Nucleus accumbens (tissue), 56 donors: ENCODE measurements around the gene UAP1.

Experiments
- DNase-seq, 56 donors: peaks; one replicate each; lab custom pipeline; 2025; lab: John Stamatoyannopoulos, UW

The UAP1 gene

DNA sequence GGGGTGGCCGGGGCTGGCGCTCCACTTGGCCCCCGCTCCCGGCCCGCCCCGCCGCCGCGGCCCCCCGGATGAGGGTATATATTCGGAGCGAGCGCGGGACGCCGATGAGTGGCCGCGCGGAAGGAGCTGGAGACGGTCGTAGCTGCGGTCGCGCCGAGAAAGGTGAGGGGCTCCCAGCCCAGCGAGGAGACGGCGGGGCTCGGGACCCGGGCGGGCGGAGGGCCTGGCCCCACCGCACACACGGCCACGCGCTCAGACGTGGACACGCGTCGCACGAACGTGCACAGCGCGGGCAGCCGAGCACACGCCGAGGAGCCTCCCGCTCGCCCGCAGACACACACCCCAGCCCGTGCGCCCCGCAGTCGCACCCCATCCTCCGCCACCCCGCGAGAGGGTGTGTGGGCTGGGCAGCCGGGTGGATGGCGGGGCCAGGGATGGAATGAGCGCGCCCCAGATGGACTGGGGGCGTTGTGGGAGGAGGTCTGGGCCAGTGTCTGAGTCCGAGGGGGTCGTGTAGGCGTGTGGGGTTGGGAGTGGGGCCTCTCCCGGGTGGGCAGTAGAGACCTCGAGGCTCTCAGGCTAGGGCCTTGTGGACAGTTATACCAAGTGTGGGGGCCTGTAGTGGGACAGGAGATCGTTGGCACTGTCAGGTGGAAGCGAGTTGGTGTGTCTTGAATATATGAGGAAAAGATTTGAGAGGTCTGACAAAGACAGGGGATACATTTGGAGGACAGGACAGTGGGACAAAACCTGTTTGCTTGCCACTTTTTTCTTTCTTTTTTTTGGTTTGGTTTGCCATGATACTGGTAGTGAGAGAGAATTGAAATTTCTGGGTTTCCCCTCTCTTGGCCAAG, at the start of gene UAP1:
TSS of gene UAP1 (plus strand) at position 107 of the 854 bp plus-strand sequence. CDS start 4,347 bp downstream, outside the sequence.
- peak in 27 of 56 donors; percentile 11 to 66 (median 41) for DNase-seq

DNA sequence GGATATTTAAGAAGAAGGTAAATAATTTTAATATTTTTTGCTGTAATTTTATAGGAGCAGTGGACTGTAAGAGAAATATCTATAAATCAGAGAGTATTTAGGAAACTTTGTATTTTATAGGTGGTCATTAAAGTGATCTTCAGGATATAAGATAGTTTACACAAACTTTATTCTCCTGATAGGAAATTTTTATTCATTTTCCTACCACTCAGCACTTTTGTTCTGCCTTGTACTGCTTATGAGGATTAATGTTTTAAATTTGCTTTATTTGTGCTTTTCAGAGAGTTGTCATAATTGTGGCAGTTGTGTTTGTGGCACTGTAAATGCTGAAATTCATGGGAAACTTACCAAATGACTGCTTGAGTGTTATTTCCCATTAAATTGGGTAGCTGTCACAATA, 34.2 kb upstream of the UAP1 start:
- DNase-seq, result no peak

DNA sequence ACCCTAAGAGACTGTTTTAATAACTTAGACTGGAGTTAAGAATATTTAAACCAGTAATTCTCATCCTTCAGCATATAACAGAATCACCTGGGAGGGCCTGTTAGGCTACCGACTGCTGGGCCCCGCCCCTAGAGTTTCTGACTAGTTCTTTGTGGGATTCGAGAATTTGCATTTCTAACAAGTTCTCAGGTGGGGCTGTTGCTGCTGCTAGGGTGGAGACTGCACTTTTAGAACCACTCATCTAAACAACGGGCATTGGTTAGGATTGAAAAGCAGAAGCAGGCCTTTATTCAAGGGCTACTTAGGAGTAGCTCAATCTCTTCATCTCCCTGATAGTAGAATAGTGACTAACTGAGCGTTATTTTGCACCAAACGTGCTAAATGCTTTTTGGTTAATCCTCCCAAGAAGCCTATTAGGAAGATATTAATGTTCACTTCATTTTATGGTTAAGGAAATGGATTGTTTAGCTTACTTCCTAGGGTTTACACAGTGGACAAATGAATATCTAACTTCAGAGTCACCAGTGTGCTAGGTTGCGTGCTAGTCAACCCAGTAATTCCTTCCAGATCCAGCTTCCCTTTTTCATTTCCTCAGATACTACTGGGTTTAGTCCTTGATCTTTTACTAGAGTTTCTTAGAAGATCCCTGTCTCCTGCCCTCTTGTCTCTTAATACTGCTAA, 31.1 kb upstream of the UAP1 start:
- DNase-seq, result no peak

DNA sequence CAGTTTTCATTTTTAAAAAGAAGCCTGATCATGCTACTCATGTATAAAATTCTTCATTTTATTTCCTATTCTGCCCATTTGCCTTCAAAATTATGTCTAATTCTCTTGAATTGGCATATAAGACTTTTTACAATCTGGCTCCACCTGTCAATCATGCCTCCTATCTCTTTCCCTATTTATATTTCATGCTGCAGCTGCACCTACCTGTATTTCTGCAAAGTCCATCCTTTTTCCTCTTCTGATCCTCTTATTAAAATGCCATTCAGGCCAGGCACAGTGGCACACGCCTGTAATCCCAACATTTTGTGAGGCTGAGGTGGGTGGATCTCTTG, 30.6 kb upstream of the UAP1 start:
- DNase-seq, result no peak

DNA sequence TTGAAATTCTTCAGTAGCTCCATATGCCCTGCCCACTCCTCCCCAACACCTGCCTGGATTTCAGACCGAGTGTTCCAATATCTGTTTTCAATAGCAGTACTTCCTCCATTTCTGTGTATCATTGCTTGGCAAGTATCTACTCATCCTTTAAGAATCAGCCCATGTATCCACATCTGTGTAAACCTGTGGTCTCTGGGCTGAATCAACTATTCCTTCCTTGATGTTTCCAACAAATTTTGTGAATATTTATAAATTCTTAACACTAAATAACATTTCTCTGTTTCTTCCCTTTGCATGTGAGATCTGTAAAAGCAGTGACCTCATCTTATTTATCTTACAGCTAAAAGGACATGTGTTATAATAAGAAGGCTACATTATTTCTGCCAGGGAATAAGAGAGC, 26.0 kb upstream of the UAP1 start:
- DNase-seq, result no peak

DNA sequence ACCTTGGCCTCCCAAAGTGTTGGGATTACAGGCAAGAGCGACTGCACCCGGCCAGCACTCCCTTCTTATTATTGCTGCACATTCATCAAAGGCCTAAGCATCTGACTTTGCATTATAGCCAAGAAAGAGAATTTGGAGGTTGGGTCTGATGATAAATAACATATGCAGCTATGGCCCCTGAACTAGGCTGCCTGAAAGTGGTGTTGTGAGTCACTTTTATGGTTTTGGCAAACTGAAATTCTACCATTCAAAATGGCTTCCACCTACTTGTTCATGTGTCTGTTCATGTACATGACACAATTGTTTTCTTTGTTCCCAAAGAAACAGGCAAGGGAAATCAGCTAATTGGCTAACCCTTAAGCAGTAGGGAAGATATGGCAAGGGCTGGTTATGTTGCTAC, 25.0 kb upstream of the UAP1 start:
- DNase-seq, result no peak

DNA sequence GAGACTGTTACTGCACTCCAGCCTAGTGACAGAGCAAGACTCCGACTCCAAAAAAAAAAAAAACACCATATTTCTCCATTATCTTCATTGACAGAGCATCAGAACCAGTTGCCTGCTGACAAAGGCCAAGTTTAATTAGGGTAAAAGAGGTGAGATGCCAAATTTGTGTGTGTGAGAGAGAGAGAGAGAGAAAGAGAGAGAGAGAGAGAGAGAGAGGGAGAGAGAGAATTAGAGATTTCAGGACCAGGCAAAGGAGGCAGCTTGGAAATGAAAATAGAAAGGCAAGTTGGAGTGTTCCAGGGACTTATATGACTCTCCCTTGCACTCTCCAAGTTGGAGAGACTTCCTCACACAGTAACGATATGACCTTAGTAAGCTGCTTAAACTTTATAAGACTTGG, 24.3 kb upstream of the UAP1 start:
- no peak for DNase-seq

DNA sequence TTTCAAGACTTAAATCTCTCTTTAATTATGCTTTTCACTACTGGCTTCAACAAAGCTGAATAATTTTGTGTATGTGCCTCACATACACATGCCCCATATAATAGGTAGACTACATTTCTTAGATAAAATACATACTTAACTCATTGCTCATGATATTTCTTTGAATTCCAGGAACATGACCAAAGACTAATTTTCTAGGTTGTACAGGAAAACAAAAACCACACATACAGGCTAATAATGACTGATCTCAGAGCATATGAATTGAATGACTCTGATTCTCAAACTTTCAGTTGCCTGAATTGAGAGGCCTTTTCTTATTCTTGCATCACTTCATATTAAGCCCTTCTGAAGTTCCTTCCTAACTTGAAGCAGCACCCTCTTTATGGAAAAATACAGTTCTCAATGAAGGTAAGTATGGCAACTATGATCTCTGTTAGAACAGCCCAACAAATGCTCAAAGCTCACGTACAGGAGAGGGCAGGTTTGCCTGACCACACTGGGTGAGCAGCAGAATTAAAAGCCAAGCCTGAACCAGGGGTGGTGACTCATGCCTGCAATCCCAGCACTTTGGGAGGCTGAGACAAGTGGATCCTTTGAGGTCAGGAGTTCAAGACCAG, 22.6 kb upstream of the UAP1 start:
- DNase-seq, result no peak

DNA sequence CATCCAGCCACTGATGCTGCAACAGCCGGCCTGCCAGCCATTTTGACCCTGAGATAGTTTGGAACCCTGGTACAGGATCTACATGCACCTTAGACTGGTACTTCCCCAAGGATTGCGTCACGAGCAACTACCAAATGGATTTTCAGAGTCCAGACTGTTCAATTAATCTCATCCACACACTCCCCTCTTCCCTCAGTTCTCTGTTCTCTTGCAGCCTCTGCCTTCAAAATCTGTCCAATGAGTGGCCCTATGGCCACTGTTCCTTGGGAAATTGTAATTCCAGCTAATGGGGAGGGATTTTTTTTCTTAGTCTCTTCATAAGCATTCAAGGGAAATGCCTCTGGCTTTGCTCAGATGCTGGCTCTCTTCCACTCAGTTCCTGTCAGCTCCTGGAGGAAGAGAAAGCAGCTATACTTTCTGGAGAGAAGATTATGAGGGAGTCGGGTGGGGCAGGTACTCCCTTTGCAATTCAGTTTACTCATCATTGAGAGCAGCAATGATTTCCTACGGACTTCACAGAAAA, 19.8 kb upstream of the UAP1 start:
- DNase-seq, result peak in 2 of 56 donors; percentile 2 to 7

DNA sequence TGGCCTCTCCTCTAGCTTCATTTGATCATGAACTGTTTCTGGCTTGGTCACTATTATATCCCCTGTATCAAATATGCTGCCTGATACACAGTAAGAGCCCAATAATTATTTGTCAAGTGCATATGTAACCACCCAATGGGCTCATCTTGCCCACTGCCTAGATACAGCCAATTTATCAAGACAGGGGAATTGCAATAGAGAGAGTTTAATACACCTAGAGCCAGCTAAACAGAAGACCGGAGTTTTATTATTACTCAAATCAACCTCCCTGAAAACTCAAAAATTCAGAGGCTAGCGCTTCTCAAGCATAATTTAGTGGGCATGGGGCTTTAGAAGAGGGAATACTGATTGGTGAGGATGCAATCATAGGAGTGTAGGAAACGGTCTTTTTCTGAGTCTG, 18.3 kb upstream of the UAP1 start:
- DNase-seq, result no peak

DNA sequence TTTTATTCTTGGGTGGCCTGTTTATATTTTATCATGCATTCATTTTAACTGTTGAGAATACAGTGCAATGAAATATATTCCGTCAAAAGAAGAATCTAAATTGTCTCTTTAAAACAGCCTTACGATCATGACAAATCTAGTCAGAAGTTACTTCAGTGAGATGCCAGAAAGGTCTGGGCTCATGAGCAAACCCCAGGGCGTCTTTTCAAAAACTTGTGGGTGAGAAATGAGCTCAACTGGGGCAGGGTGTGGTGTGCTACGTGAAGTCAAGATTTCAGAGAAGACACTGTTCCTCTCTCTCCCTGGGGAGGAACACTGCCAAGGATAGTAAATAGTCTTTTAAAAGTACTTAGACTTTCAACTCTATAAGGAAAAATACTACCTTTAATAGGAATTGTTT, 13.4 kb upstream of the UAP1 start:
- DNase-seq, result peak in 20 of 56 donors; percentile 4 to 64 (median 25)

DNA sequence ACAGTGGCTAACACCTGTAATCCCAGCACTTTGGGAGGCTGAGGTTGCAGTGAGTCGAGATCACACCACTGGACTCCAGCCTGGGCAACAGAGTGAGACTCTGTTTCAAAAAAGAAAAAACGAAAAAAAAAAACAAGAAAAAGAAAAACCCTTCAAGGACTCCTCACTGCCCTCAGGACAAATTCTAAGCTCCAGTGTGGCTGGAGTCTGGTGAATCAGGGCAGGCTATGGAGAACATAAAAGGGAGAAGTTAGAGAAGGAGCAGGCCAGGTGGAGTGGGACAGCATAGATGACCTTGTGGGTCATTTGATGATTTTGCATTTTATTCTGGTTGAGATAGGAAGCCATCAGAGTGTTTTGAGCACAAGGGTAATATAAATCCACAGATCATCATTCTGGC, 12.5 kb upstream of the UAP1 start:
- DNase-seq, result no peak

DNA sequence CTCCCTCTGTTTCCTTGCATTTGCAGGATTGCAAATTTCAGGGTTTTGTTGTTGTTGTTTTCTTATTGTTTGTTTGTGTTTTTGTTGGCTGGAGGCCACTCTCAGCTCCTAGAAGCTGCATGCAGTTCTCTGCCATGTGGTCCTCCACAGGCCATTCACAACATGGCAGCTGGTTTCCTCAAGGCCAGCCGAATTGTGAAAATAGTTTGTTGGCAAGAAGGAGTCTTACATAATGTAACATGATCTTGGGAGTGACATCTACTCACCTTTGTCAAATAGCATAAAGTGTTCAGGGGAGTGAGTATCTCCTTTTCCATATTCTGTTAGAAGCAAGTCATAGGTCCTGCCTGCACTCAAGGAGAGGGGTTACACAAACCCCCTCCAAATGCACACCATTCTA, 10.6 kb upstream of the UAP1 start:
- no peak for DNase-seq

DNA sequence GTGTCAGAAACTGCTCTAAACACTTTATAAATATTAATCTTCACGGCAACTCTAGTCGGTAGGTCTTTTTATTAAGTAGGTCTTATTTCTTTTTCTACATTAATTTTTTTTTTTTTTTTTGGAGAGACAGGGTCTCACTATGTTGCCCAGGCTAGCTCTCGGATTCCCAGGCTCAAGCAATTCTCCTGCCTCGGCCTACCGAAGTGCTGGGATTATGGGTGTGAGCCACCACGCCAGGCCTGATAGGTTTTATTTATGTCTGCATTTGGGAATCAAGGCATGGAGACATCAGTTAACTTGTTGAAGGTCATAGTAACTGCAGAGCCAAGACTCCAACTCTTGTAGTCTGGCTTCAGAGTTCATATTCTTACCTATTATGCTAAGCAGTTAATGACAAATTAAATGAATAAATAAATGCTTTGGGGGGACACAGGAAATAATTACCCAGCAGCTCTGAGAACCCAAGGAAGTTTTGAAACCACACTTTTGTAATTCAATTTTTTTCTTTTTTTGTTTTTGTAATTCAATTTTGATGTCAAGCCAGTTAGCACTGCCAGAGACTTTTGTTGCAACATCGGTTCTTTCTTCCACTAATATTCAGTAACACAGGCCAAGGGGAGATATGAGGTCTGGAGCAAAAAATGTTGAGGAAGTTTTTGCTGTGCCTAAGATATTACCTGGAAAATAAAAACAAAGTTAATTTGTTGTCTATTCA, 9.4 kb upstream of the UAP1 start:
- DNase-seq, result no peak

DNA sequence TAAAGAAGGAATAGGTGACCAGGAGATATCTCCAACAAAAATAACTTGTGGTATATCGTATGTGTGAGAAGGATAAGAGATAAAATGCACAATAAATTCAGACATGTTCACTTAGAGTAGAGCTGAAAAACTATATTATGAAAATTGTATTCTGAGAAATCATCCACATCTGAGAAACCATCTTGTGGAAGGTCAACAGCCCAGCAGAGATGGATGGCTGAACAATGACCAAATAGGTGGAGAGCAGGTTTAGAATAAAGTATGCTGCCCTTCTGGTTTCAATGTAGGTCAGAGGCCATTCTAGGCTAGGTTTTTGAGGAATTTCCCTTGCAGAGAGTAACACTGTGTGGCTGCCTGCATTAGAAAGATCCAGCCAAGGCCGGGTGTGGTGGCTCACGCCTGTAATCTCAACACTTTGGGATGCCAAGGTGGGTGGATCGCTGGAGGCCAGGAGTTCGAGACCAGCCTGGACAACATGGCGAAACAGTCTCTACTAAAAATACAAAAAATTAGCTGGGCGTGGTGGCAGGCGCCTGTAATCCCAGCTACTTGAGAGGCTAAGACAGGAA, 8.8 kb upstream of the UAP1 start:
- DNase-seq, result no peak

DNA sequence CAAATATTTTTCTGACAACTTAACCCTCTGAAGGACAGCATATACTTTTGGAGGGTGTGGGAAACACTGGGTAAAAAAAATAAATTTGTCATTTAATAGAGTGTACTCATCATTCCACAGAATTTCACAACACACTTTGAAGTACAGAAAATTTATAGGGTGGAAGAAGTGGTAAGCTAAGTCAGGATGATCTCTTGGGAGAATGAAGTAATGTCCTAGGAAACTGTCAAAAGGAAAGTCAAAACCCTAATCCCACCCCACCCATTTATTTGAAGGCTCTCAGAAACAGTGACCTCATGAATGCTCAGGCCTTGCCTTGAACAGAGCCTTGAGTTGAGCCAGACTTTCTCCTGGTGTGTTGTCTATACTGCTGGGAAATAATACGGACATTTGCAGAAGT, 7.3 kb upstream of the UAP1 start:
- DNase-seq, result no peak

DNA sequence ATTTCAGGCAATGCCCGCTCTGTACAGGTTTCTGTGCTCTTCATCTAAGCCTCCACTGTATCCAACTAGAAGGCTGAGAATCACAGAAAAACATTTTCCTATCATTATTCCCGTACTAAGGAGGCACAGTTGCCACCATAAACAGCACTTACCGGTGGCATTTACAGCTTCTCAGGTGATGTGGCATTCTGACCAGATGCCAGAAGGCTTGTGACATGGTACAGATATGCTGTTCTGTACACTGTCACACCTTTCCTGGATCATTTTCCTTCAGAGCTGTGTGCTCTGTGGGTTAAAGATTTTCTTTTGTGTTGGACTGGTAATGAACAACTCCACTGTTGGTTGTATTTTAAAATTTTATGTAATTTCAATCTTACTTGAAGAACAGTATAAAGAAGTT, 4.0 kb upstream of the UAP1 start:
- DNase-seq, result no peak

DNA sequence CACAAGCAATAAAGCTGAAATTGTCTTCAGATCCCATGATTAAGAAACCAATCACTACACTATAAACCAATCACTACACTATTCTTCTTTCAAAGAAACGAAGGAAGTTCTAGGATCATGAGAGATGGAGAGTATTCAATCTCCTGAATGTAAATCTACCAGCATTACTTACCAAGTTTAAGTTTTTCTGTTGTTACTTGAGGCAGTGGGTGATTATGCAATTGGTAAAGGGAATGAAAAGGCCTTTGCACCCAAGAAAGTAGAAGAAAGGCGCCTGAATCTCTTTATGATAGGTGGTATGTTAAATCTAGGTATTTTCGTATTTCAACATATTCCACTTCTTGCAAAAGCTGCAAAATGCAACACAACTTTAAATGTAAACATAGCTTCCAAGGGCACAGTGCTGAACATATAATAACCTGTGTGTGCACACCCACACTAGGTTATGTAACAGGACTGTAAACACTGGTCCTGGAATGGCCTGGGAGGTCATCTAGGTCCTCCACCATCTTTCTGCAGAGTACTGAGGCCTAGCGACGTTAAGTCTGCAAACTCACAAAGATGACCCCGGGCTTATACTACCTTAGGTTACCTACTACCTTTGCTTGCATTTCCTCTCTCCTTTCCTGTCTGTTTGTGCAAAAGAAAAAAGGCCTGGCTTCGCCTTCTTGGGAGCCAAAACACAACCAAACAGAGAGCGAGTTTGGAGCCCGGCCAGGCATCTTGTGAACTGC, 1.1 kb upstream of the UAP1 start:
- DNase-seq, result peak in 2 of 56 donors; percentile 27 to 34

DNA sequence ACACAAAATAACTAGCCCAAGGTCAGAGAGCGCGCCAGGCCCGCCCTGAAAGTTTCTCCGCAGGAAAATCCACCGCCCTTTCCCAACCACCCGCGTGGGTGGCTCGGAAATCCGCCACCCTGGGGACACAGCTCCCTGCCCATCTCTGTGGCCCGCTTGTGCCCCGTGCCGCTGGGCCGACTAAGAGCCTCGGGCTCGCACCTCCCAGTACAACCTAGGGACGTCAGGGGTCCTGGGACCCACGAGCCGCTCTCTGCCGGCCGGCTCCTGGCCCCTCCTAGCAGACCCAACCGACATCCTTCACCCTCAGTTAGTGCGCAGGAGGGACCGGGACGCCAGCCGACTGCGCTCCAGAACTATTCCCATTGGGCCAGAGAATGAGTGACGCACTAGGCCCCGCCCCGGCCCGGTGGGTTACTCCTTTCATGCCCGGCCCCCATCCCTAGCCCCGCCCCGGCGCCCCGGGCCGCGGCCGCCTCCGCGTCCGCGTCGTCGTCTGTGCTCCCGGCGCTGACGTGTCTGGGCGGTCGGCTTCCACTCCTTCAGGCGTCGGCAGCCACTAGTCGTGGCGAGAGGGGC, 396 bp upstream of the UAP1 start:
- DNase-seq, result peak; percentile 69 to 98 (median 95)

DNA sequence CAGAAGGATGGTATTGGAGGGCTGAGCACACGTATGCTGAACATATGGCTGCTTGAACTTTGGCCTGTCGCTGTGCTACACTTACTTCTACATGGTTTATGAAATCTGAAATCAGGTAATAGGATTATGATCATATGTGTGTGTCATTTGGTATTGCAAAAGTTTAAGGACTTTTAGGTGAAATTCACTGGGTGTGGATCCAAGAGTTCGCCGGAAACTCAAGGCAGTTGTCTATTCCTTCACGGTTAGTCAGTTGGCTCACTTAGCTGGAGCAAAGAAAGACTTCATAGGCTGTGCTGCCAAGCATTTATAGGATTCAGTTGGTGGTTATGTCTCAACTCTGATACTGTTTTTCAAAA, 927 bp downstream of the UAP1 start:
- no peak for DNase-seq
